Ascending aorta (tissue), 2 donors: Measurements from ENCODE around the gene MIER1. TPM values are rescaled to one million over a fixed set of nuclear protein-coding genes. Genes with fewer than 3 reads are reported as not detected.

Experiments used
- DNase-seq, 2 donors: peaks; one replicate each; pipeline ENCODE4 v3.0.0-alpha.2; 2019; ENCODE audit warnings: low spot score in 2 of 2
- H3K27ac ChIP-seq, 2 donors: fragments of 200-600 bp; sonication (generic); one replicate each; pipeline ENCODE4 v1.5.1; 2016 to 2017; ENCODE audit warnings: mild to moderate bottlenecking in 1 of 2
- H3K27me3 ChIP-seq: fragments of 200-600 bp; sonication (generic); one replicate; pipeline ENCODE4 v1.5.1; 2017
- H3K36me3 ChIP-seq, 2 donors: fragments of 200-600 bp; sonication (generic); one replicate each; pipeline ENCODE4 v1.5.1; 2016
- H3K4me1 ChIP-seq, 2 donors: fragments of 200-600 bp; sonication (generic); one replicate each; pipeline ENCODE4 v1.5.1; 2016 to 2017; ENCODE audit warnings: mild to moderate bottlenecking in 1 of 2
- H3K4me3 ChIP-seq, 2 donors: fragments of 200-600 bp; sonication (generic); one replicate each; pipeline ENCODE4 v1.5.1; 2016 to 2017; ENCODE audit warnings: mild to moderate bottlenecking in 1 of 2
- H3K9me3 ChIP-seq, 2 donors: fragments of 200-600 bp; sonication (generic); one replicate each; pipeline ENCODE4 v1.5.1; 2016
- CTCF ChIP-seq, 3 experiments: fragments of 200-600 bp in 2 of 3; fragments of 450-650 bp in 1 of 3; sonication (generic) in 2 of 3; IDR thresholded peaks; one replicate each; pipeline ENCODE4 v1.5.1; 2016 to 2019; ENCODE audit warnings: antibody characterized with exemption in 3 of 3, mild to moderate bottlenecking in 1 of 3, moderate library complexity in 1 of 3
- intact Hi-C: fragments of 100-400 bp; cut with DNase I; formaldehyde crosslinking; loops from one replicate; pipeline ENCODE4 v1.15.1; 2023
- total RNA-seq: library from RNA; depleted of rRNA; stranded (reverse); fragments of >200 nt; gene quantifications from one replicate; pipeline ENCODE4 v1.1.0, GENCODE V29; 2016

The MIER1 gene
- total RNA-seq, 1 donor from 2014 or later: 18.4 TPM

GRCh38 chr1:67029472-67029871, 104.7 kb downstream of the MIER1 start:
- no peaks in the 10 kb centered on the region for H3K27me3 ChIP-seq
- H3K27ac ChIP-seq: no peak overlapping the region
- intact Hi-C loops: no loop called here
- H3K9me3 ChIP-seq: peaks cover 0 to 5% of the 10 kb centered on the region in 2 donors
- peaks cover 3 to 14% of the 10 kb centered on the region in 2 donors for H3K4me1 ChIP-seq
- DNase-seq: no peak
- no peak for TF ChIP-seq CTCF (IDR thresholded peaks at IDR 0.05)
- H3K36me3 ChIP-seq: peaks cover 0 to 7% of the 10 kb centered on the region in 2 donors
- H3K4me3 ChIP-seq: no peak overlapping the region

- DNase-seq: no peak
- Histone ChIP-seq H3K27ac (peak overlapping the region; percentile 68 to 70), H3K36me3 (peaks cover 0 to 5% of the 10 kb centered on the region in 2 donors), H3K4me1 (peaks cover 3 to 14% of the 10 kb centered on the region in 2 donors), H3K9me3 (peaks cover 0 to 6% of the 10 kb centered on the region in 2 donors), H3K27me3 (no peaks in the 10 kb centered on the region), H3K4me3 (peak overlapping the region in 1 of 2 donors; percentile 7)
- no peak for TF ChIP-seq CTCF (IDR thresholded peaks at IDR 0.05)
- intact Hi-C loops: no loop called here
Observed at GRCh38 chr1:67031121-67031858, 106.5 kb downstream of the MIER1 start.

- Histone ChIP-seq H3K4me3 (no peak overlapping the region), H3K27me3 (no peaks in the 10 kb centered on the region), H3K4me1 (peaks cover 3 to 14% of the 10 kb centered on the region in 2 donors), H3K9me3 (peaks cover 0 to 6% of the 10 kb centered on the region in 2 donors), H3K27ac (peak overlapping the region; percentile 68 to 70), H3K36me3 (peaks cover 4 to 8% of the 10 kb centered on the region in 2 donors)
- intact Hi-C loops: no loop called here
- no peak for TF ChIP-seq CTCF (IDR thresholded peaks at IDR 0.05)
- no peak for DNase-seq
Observed at GRCh38 chr1:67031859-67032247, 107.1 kb downstream of the MIER1 start.

Other genes starting within 250 kb of the MIER1 start
- gene DYNLT5, start 172.5 kb upstream of the MIER1 start, total RNA-seq: 1.2 TPM
- gene INSL5, start 123.7 kb upstream of the MIER1 start, total RNA-seq: not detected
- not detected for gene DNAI4, start 134 bp upstream of the MIER1 start, total RNA-seq
- gene SLC35D1, start 129.2 kb downstream of the MIER1 start, total RNA-seq: 3.7 TPM
- not detected for gene C1orf141, start 210.0 kb downstream of the MIER1 start, total RNA-seq
- not detected for gene IL23R, start 241.5 kb downstream of the MIER1 start, total RNA-seq